Stromal cell of bone marrow (primary cell): ENCODE results near the gene GALNT16.
"Not testable (repeated sequence)": the region's sequence is repeated elsewhere in the genome, so short reads cannot be mapped to it uniquely, and the experiment has no call there.

Experiments
- DNase-seq: peaks from one replicate; pipeline ENCODE4 v3.0.0-alpha.2; 2012; ENCODE audit warnings: low read depth

The GALNT16 gene

GRCh38 chr14:69363964-69364363 lies 104.0 kb downstream of the GALNT16 start:
- no peak for DNase-seq

- DNase-seq, result no peak
Measured at GRCh38 chr14:69364378-69364777, 104.4 kb downstream of the GALNT16 start.

- DNase-seq, result no peak
Measured at GRCh38 chr14:69366069-69366468, 106.1 kb downstream of the GALNT16 start.

- DNase-seq, result no peak
Measured at GRCh38 chr14:69366761-69367160, 106.8 kb downstream of the GALNT16 start.

- DNase-seq, result no peak
Measured at GRCh38 chr14:69368381-69368780, 108.4 kb downstream of the GALNT16 start.

GRCh38 chr14:69370061-69370460 lies 110.1 kb downstream of the GALNT16 start:
- no peak for DNase-seq

- DNase-seq, result no peak
Measured at GRCh38 chr14:69372146-69372545, 112.2 kb downstream of the GALNT16 start.

GRCh38 chr14:69373104-69373503 lies 113.1 kb downstream of the GALNT16 start:
- DNase-seq, result no peak

GRCh38 chr14:69374235-69374634 lies 114.3 kb downstream of the GALNT16 start:
- no peak for DNase-seq

- DNase-seq, result no peak
Measured at GRCh38 chr14:69375182-69375581, 115.2 kb downstream of the GALNT16 start.

GRCh38 chr14:69375722-69376121 lies 115.8 kb downstream of the GALNT16 start:
- DNase-seq, result no peak

GRCh38 chr14:69376439-69376838 lies 116.5 kb downstream of the GALNT16 start:
- DNase-seq, result peak; percentile 41

- DNase-seq, result no peak
Measured at GRCh38 chr14:69378274-69378673, 118.3 kb downstream of the GALNT16 start.

- no peak for DNase-seq
Measured at GRCh38 chr14:69387311-69387710, 127.4 kb downstream of the GALNT16 start.

- DNase-seq, result not testable (repeated sequence)
Measured at GRCh38 chr14:69391400-69391799, 131.4 kb downstream of the GALNT16 start.

GRCh38 chr14:69392481-69392880 lies 132.5 kb downstream of the GALNT16 start:
- no peak for DNase-seq

GRCh38 chr14:69395929-69396328 lies 136.0 kb downstream of the GALNT16 start:
- no peak for DNase-seq

- DNase-seq, result peak; percentile 96
Measured at GRCh38 chr14:69398053-69398817, 138.3 kb downstream of the GALNT16 start, which contains the start of the genes ERH and SLC39A9. Gene ERH, minus strand, starts transcription at chr14:69398299. Its CDS starts 66 bp downstream, at chr14:69398233. Gene SLC39A9, plus strand, starts transcription at chr14:69398692. Its CDS starts 678 bp downstream, at chr14:69399370.

- DNase-seq, result no peak
Measured at GRCh38 chr14:69398818-69399210, 138.9 kb downstream of the GALNT16 start.

- DNase-seq, result no peak
Measured at GRCh38 chr14:69399750-69400149, 139.8 kb downstream of the GALNT16 start.

GRCh38 chr14:69400154-69400553 lies 140.2 kb downstream of the GALNT16 start:
- no peak for DNase-seq

- DNase-seq, result no peak
Measured at GRCh38 chr14:69401841-69402240, 141.9 kb downstream of the GALNT16 start.

GRCh38 chr14:69404478-69404877 lies 144.5 kb downstream of the GALNT16 start:
- no peak for DNase-seq

- no peak for DNase-seq
Measured at GRCh38 chr14:69404883-69405282, 144.9 kb downstream of the GALNT16 start.
